ENCODE measurements around the gene ARHGAP8.
A peak's percentile ranks its signal among the peaks of the same experiment; 100 is the strongest.

ARHGAP8 gene

DNA sequence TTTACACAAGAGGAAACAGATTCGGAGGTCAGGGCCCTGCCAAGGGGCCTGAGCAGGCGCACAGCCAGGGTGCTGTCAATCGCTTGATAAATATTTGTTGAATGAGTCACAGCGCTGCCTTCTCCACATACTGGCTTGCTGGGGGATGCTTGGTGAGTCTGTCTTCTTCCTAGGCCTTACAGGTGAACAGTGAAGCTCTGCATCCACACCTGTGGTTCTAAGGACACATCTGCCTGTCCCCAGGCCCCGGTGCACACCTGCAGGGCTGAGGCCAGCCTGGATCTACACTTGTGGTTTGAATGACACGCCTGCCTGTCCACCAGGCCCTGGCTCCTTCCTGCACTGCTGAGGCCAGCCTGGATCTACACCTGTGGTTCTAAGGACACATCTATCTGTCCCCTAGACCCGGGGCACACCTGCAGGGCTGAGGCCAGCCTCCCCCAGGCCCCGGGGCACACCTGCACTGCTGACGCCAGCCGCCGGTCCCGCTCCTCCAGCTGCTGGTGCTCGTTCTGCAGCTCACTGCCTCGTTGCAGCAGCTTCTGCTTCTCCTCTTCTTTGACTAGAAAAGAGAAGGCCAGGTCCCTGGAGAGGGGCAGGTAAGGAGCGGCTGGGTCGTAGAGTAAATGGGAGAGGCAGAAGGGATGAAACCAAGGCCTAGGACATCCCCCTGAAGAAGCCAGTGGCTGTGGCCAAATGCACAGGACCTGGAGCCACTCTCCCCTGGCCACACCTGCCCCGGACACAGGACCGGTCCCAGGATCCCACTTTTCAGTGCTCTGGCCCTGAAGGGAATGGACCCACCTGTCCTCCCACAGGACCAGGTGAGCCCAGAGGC is 132.8 kb downstream of the ARHGAP8 start:
- Histone ChIP-seq H3K27ac (replicated peaks; ENCODE audit: low read length) (no peak overlapping the region), H3K14ac (ENCODE audit: low read length) (no peak overlapping the region), H3K79me1 (ENCODE audit: low read depth, low read length) (peaks cover 13% of the 10 kb centered on the region), H3K4me2 (ENCODE audit: insufficient read depth, low read length, poor library complexity, severe bottlenecking) (no peak overlapping the region), H2BK120ac (ENCODE audit: low read depth, low read length) (no peak overlapping the region), H4K8ac (ENCODE audit: low read depth, low read length) (no peak overlapping the region), H3K9me3 (replicated peaks in 1 of 2; ENCODE audit: control insufficient read depth in 2 of 2, insufficient read depth in 1 of 2, low read depth in 1 of 2, low read length in 2 of 2) (peaks cover 0 to 7% of the 10 kb centered on the region in 2 donors), H3K27me3 (ENCODE audit: control insufficient read depth in 3 of 3, insufficient read depth in 3 of 3, low read depth in 1 of 3, low read length in 3 of 3) (no peaks in the 10 kb centered on the region), H2BK15ac (ENCODE audit: low read length) (no peak overlapping the region), H3K4me3 (ENCODE audit: low read length in 2 of 2) (no peak overlapping the region), H3K18ac (ENCODE audit: low read length) (no peak overlapping the region), H3K4me1 (ENCODE audit: control insufficient read depth in 2 of 2, insufficient read depth in 1 of 2, low read depth in 1 of 2, low read length in 2 of 2) (peaks cover 0 to 2% of the 10 kb centered on the region in 2 donors), H3K9ac (ENCODE audit: low read depth, low read length, poor library complexity) (peak overlapping the region; percentile 27), H4K91ac (ENCODE audit: low read depth, low read length, poor library complexity) (no peak overlapping the region), H3K4ac (ENCODE audit: low read length) (no peak overlapping the region), H2AK5ac (ENCODE audit: low read depth, low read length) (no peak overlapping the region), H2BK5ac (ENCODE audit: low read length) (no peak overlapping the region), H3K36me3 (replicated peaks in 1 of 2; ENCODE audit: control insufficient read depth in 2 of 2, insufficient read depth in 2 of 2, low read length in 2 of 2) (peaks cover 44 to 94% of the 10 kb centered on the region in 2 donors), H2AFZ (ENCODE audit: low read length) (no peak overlapping the region), H2BK12ac (ENCODE audit: low read length) (no peak overlapping the region), H3K23ac (ENCODE audit: low read depth, low read length, poor library complexity) (no peak overlapping the region)
- WGBS, 2 donors (ENCODE audit: extremely low coverage in 2 of 2, insufficient read length in 2 of 2, insufficient replicate concordance in 1 of 2), result no CpG with 5 or more reads among the region's 18 CpGs
- DNase-seq (ENCODE audit: low spot score), result no peak

DNA sequence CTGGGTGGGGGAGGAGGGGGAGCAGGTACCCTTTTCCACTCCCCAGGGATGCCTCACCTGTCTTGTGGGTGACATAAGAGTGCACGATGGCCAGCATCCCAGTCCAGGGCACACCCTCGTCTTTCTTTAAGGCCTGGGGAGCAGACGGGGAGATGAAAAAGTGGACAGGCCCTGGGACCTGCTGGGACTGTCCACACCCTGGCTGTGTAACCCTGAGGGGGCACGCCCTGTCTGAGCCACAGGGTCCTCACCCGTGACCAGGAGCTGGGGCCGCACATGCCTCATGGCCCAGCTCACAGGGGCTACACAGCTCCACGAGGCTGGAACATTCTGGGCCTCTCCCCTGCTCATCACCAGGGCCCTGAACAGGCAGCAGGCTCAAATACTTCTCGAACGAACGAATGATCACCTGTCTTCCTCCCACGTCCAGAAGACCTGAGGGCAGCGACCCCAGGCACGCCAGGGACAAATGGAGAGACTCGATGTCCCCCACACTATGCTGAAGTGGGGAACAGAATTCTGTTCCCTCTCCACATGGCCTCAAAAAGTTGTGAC is 133.5 kb downstream of the ARHGAP8 start:
- Histone ChIP-seq H3K27ac (replicated peaks; ENCODE audit: low read length) (no peak overlapping the region), H4K8ac (ENCODE audit: low read depth, low read length) (no peak overlapping the region), H3K27me3 (ENCODE audit: control insufficient read depth in 3 of 3, insufficient read depth in 3 of 3, low read depth in 1 of 3, low read length in 3 of 3) (no peaks in the 10 kb centered on the region), H3K14ac (ENCODE audit: low read length) (no peak overlapping the region), H3K18ac (ENCODE audit: low read length) (no peak overlapping the region), H2AFZ (ENCODE audit: low read length) (no peak overlapping the region), H3K4ac (ENCODE audit: low read length) (no peak overlapping the region), H3K9me3 (replicated peaks in 1 of 2; ENCODE audit: control insufficient read depth in 2 of 2, insufficient read depth in 1 of 2, low read depth in 1 of 2, low read length in 2 of 2) (peaks cover 0 to 7% of the 10 kb centered on the region in 2 donors), H3K9ac (ENCODE audit: low read depth, low read length, poor library complexity) (no peak overlapping the region), H3K4me3 (ENCODE audit: low read length in 2 of 2) (no peak overlapping the region), H2BK12ac (ENCODE audit: low read length) (no peak overlapping the region), H3K23ac (ENCODE audit: low read depth, low read length, poor library complexity) (no peak overlapping the region), H3K79me1 (ENCODE audit: low read depth, low read length) (peaks cover 14% of the 10 kb centered on the region), H3K36me3 (replicated peaks in 1 of 2; ENCODE audit: control insufficient read depth in 2 of 2, insufficient read depth in 2 of 2, low read length in 2 of 2) (peaks cover 49 to 94% of the 10 kb centered on the region in 2 donors), H2BK5ac (ENCODE audit: low read length) (no peak overlapping the region), H2BK15ac (ENCODE audit: low read length) (no peak overlapping the region), H3K4me2 (ENCODE audit: insufficient read depth, low read length, poor library complexity, severe bottlenecking) (no peak overlapping the region), H3K4me1 (ENCODE audit: control insufficient read depth in 2 of 2, insufficient read depth in 1 of 2, low read depth in 1 of 2, low read length in 2 of 2) (peaks cover 0 to 2% of the 10 kb centered on the region in 2 donors), H2BK120ac (ENCODE audit: low read depth, low read length) (no peak overlapping the region), H2AK5ac (ENCODE audit: low read depth, low read length) (no peak overlapping the region), H4K91ac (ENCODE audit: low read depth, low read length, poor library complexity) (no peak overlapping the region)
- WGBS, 2 donors (ENCODE audit: extremely low coverage in 2 of 2, insufficient read length in 2 of 2, insufficient replicate concordance in 1 of 2), result no CpG with 5 or more reads among the region's 14 CpGs
- DNase-seq (ENCODE audit: low spot score), result no peak

DNA sequence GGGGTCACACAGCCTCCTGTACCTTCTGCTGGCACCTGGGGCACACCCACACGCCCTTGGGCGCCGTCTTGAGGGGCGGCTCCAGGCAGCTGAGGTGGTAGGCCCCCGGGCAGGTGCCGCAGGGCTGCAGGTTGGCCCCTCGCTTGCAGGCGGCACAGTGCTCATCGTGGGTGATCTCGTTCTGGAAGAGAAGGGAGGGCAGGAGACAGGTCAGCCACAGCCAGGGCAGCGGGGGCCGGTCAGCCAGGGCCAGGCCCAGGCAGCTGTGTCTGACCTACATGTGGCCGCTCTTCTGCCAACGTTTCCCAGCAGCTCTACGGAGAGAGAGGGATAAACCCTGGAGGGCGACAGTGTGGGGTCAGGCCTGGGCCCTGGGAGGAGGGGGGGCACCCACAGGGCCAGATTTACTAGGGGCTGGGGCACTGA is 135.6 kb downstream of the ARHGAP8 start:
- Histone ChIP-seq H2AK5ac (ENCODE audit: low read depth, low read length) (no peak overlapping the region), H3K23ac (ENCODE audit: low read depth, low read length, poor library complexity) (peak overlapping the region; percentile 52), H3K9ac (ENCODE audit: low read depth, low read length, poor library complexity) (no peak overlapping the region), H3K79me1 (ENCODE audit: low read depth, low read length) (peaks cover 15% of the 10 kb centered on the region), H3K27ac (replicated peaks; ENCODE audit: low read length) (no peak overlapping the region), H2BK12ac (ENCODE audit: low read length) (no peak overlapping the region), H3K4ac (ENCODE audit: low read length) (no peak overlapping the region), H2BK5ac (ENCODE audit: low read length) (no peak overlapping the region), H4K8ac (ENCODE audit: low read depth, low read length) (no peak overlapping the region), H3K4me3 (ENCODE audit: low read length in 2 of 2) (peak overlapping the region in 1 of 2 donors; percentile 18), H2BK120ac (ENCODE audit: low read depth, low read length) (no peak overlapping the region), H3K18ac (ENCODE audit: low read length) (peak overlapping the region; percentile 44), H2AFZ (ENCODE audit: low read length) (no peak overlapping the region), H3K4me1 (ENCODE audit: control insufficient read depth in 2 of 2, insufficient read depth in 1 of 2, low read depth in 1 of 2, low read length in 2 of 2) (peaks cover 0 to 2% of the 10 kb centered on the region in 2 donors), H3K36me3 (replicated peaks in 1 of 2; ENCODE audit: control insufficient read depth in 2 of 2, insufficient read depth in 2 of 2, low read length in 2 of 2) (peaks cover 53 to 95% of the 10 kb centered on the region in 2 donors), H2BK15ac (ENCODE audit: low read length) (no peak overlapping the region), H4K91ac (ENCODE audit: low read depth, low read length, poor library complexity) (peak overlapping the region; percentile 22), H3K4me2 (ENCODE audit: insufficient read depth, low read length, poor library complexity, severe bottlenecking) (no peak overlapping the region), H3K9me3 (replicated peaks in 1 of 2; ENCODE audit: control insufficient read depth in 2 of 2, insufficient read depth in 1 of 2, low read depth in 1 of 2, low read length in 2 of 2) (peaks cover 0 to 7% of the 10 kb centered on the region in 2 donors), H3K27me3 (ENCODE audit: control insufficient read depth in 3 of 3, insufficient read depth in 3 of 3, low read depth in 1 of 3, low read length in 3 of 3) (no peaks in the 10 kb centered on the region), H3K14ac (ENCODE audit: low read length) (peak overlapping the region; percentile 60)
- WGBS, 2 donors (ENCODE audit: extremely low coverage in 2 of 2, insufficient read length in 2 of 2, insufficient replicate concordance in 1 of 2), result no CpG with 5 or more reads among the region's 16 CpGs
- DNase-seq (ENCODE audit: low spot score), result no peak

DNA sequence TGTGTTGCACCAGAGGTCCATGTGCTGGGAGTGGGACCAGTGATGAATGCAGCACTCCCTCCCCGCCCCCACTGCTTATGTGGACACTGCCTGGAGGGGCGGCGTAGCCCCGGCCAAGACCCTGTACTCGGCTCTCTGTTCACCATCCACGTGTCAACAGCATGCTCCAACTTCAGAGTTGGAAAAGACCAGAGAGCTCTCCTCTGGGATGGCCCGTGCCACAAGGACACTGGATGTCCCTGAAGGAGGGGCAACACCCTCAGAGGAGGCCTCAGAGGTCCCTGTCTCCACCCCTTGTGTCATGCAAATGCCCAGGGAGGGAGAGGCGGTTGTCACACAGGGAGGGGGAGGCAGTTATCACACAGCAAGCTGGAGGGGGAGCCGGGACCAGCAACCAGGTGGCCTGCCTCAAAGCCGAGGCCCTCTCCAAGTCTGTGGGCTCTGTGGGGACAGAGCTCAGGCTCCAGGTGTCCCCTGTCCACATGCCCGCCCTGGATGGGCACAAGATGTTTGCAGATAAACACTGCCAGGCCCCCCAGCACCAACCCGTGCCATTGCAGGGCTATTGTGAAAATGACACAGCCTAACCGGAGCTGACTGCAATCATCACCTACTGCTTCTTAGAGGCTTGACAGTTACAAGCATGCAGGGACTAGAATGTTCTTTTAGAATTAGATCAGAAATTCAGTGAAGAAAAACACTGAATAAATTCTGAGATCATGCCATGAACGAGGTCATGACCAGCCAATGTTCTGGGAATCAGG is 136.3 kb downstream of the ARHGAP8 start:
- peaks cover 54 to 95% of the 10 kb centered on the region in 2 donors for H3K36me3 ChIP-seq (replicated peaks in 1 of 2; ENCODE audit: control insufficient read depth in 2 of 2, insufficient read depth in 2 of 2, low read length in 2 of 2)
- no peak overlapping the region for H4K8ac ChIP-seq (ENCODE audit: low read depth, low read length)
- H2AK5ac ChIP-seq (ENCODE audit: low read depth, low read length), result no peak overlapping the region
- no peak overlapping the region for H2BK12ac ChIP-seq (ENCODE audit: low read length)
- no peak overlapping the region for H2BK120ac ChIP-seq (ENCODE audit: low read depth, low read length)
- H3K4ac ChIP-seq (ENCODE audit: low read length), result no peak overlapping the region
- H3K9ac ChIP-seq (ENCODE audit: low read depth, low read length, poor library complexity), result peak overlapping the region; percentile 38
- no peak overlapping the region for H3K4me3 ChIP-seq (ENCODE audit: low read length in 2 of 2)
- H3K4me1 ChIP-seq (ENCODE audit: control insufficient read depth in 2 of 2, insufficient read depth in 1 of 2, low read depth in 1 of 2, low read length in 2 of 2), result peaks cover 0 to 2% of the 10 kb centered on the region in 2 donors
- DNase-seq (ENCODE audit: low spot score), result no peak
- H2AFZ ChIP-seq (ENCODE audit: low read length), result no peak overlapping the region
- WGBS, 2 donors (ENCODE audit: extremely low coverage in 2 of 2, insufficient read length in 2 of 2, insufficient replicate concordance in 1 of 2), result no CpG with 5 or more reads among the region's 14 CpGs
- H3K4me2 ChIP-seq (ENCODE audit: insufficient read depth, low read length, poor library complexity, severe bottlenecking), result no peak overlapping the region
- H3K27ac ChIP-seq (replicated peaks; ENCODE audit: low read length), result no peak overlapping the region
- H3K27me3 ChIP-seq (ENCODE audit: control insufficient read depth in 3 of 3, insufficient read depth in 3 of 3, low read depth in 1 of 3, low read length in 3 of 3), result no peaks in the 10 kb centered on the region
- H2BK5ac ChIP-seq (ENCODE audit: low read length), result no peak overlapping the region
- H3K14ac ChIP-seq (ENCODE audit: low read length), result no peak overlapping the region
- H3K9me3 ChIP-seq (replicated peaks in 1 of 2; ENCODE audit: control insufficient read depth in 2 of 2, insufficient read depth in 1 of 2, low read depth in 1 of 2, low read length in 2 of 2), result peaks cover 0 to 5% of the 10 kb centered on the region in 2 donors
- H2BK15ac ChIP-seq (ENCODE audit: low read length), result no peak overlapping the region
- H3K18ac ChIP-seq (ENCODE audit: low read length), result no peak overlapping the region
- H4K91ac ChIP-seq (ENCODE audit: low read depth, low read length, poor library complexity), result peak overlapping the region; percentile 22
- no peak overlapping the region for H3K23ac ChIP-seq (ENCODE audit: low read depth, low read length, poor library complexity)
- H3K79me1 ChIP-seq (ENCODE audit: low read depth, low read length), result peaks cover 15% of the 10 kb centered on the region

Data from neuronal stem cell (in vitro differentiated cells).